RWPE1 (cell line): ENCODE results near the gene MELK.

Experiments used
- CTCF ChIA-PET: fragments of 350-600 bp; sonication (Branson Sonifier 250); formaldehyde crosslinking; extraction: SDS; loops from one replicate; lab custom pipeline; 2021; lab: Yijun Ruan, JAX
- POLR2A ChIA-PET: fragments of 400-600 bp; formaldehyde crosslinking; extraction: SDS; loops from one replicate; lab custom pipeline; 2020; ENCODE audit warnings: antibody characterized with exemption; ENCODE audit not compliant: low non-redundant PET; lab: Yijun Ruan, JAX
- DNase-seq: peaks from one replicate; pipeline ENCODE4 v3.0.0; 2012; ENCODE audit warnings: low spot score
- H3K27ac ChIP-seq: fragments of 450-650 bp; 2 replicates; pipeline ENCODE4 v1.5.1; 2017
- TF ChIP-seq, protein P1 (sequence below): fragments of 450-650 bp; conservative IDR thresholded peaks from 2 replicates; pipeline ENCODE4 v1.5.1; 2017; ENCODE audit warnings: low read depth, mild to moderate bottlenecking

The MELK gene

DNA sequence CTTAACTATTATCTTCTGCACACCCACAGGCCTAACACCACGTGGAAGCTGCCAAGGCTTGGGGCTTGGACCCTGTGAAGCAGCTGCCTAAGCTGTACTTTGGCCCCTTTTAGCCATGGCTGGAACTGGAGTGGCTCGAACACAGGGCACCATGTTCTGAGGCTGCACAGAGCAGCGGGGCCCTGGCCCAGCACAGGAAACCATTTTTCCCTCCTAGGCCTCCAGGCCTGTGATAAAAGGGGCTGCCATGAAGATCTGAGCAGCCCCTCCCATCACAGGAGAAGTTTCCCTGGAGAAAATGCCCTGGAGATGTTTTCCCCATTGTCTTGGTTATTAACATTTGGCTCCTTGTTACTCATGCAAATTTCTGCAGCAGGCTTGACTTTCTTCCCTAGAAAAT lies 126.3 kb downstream of the MELK start:
- POLR2A ChIA-PET = no interaction called here
- CTCF ChIA-PET = no interaction called here
- no peak for DNase-seq
- H3K27ac ChIP-seq = no peak overlapping the region
- TF ChIP-seq, protein P1, sequence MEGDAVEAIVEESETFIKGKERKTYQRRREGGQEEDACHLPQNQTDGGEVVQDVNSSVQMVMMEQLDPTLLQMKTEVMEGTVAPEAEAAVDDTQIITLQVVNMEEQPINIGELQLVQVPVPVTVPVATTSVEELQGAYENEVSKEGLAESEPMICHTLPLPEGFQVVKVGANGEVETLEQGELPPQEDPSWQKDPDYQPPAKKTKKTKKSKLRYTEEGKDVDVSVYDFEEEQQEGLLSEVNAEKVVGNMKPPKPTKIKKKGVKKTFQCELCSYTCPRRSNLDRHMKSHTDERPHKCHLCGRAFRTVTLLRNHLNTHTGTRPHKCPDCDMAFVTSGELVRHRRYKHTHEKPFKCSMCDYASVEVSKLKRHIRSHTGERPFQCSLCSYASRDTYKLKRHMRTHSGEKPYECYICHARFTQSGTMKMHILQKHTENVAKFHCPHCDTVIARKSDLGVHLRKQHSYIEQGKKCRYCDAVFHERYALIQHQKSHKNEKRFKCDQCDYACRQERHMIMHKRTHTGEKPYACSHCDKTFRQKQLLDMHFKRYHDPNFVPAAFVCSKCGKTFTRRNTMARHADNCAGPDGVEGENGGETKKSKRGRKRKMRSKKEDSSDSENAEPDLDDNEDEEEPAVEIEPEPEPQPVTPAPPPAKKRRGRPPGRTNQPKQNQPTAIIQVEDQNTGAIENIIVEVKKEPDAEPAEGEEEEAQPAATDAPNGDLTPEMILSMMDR = no peak

DNA sequence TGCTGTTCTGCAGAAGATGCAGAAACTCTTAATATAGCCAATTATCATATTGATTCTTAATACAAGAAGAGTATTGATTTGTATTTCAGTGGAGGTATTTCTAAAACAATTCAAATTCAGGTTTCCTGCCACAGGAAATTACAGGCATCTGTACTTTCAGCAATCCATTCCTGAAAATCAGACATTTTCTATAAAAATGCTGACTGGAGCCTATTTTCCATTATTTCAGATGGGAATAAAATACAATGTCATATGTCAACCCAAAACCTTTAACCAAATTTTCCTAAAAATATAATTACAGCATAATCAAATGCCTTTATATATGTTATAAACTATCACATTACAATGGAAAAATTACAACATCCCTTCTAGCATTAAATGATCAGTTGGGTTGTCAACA lies 131.5 kb downstream of the MELK start:
- ChIA-PET POLR2A (no interaction called here), CTCF (interaction anchor here (0.8 kb wide), 1 partner anchor 50 kb away, joined by 3 read pairs; no protein-coding TSS in a partner anchor)
- TF ChIP-seq, protein P1 = no peak

DNA sequence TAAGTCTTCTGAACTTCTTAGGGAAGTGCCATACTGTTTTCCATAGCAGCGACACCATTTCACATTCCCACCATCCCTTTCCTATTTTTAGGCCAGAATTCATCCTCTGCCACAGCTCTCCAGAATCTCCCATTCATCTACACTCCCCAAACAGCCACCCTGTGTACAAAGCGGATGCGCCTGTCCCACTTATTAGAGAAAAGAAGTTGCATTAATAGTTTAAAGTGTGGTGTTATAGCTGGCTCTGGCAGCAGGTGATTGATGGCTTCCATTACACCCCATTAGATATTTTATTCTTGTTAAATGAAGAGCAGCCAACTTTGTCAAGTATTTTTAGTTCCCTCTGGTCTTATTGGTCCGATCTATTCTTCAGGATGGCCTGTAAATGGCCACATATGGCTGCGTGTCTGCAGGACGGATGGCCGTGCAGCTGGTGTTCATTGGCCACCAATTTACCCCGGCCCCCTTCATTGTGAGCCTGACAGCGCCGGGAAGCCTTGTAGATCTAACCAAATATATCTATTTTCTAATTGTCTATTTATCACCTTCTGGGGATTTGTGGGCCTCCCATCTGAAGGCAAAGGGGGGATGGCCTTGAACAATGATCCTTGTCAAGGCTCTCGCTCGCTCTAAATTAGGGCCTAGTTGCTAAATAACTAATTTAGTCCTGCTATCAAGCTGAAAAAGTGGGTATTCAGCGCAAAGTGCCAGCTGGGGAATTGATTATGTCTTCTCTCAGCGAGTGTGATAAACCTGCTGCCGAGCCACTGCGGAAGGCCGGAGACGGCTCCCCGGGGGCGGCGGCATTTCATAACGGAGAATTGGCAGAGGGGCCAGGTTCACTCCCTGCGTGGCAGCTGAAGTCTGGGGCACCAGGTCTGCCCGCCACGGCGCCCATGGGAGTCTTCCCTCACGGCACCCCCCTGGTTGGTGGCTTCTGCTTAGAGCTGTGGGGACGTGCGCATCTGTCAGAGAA lies 141.1 kb downstream of the MELK start:
- TF ChIP-seq, protein P1 = no peak
- H3K27ac ChIP-seq = no peak overlapping the region
- DNase-seq = no peak
- CTCF ChIA-PET = no interaction called here
- POLR2A ChIA-PET = no interaction called here

More for the DNA sequence above, 131.5 kb downstream of the MELK start:
- no peak for DNase-seq
- no peak overlapping the region for H3K27ac ChIP-seq

DNA sequence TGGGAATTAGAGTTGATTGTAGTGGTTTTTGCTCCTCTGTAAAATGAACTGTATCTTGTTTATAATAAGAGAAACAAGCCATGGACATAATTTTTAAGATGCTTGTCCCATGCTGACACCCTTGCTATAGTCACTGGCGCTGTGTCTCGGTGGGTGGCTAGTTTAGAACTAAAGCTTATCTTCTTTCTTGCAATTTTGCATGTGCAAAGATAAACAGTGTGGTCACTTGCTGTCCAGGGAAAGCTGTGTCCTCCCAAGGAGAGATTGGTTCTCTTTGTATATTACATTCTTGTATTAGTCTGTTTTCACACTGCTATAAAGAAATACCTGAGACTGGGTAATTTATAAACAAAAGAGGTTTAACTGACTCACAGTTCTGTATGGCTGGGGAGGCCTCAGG lies 143.8 kb downstream of the MELK start:
- TF ChIP-seq, protein P1 = no peak
- POLR2A ChIA-PET = no interaction called here
- no peak for DNase-seq
- H3K27ac ChIP-seq = no peak overlapping the region
- CTCF ChIA-PET = interaction anchor here (0.7 to 1.6 kb wide), 2 partner anchors 12 to 1308 kb away, joined by 3 to 4 read pairs; no protein-coding TSS in a partner anchor

DNA sequence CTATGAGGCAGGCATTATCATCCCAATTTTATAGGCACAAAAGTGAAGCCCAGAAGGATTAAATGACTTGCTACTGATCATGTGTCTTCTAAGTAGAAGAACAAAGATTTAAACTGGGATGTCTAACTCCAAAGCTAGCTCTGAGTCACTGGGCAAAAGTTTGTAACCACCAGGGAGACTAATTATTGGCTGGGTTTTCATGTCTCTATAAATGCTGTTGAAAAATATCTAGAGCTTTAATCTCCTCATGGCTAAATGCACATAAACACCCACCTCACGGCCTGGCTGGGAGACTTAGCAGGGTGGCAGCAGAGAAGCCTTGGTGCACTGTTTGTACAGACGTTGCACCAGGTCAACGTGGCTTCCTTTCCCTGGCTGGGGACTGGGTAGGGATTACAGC lies 144.6 kb downstream of the MELK start:
- ChIA-PET POLR2A (no interaction called here), CTCF (interaction anchor here (1.6 kb wide), 1 partner anchor 11 kb away, joined by 3 read pairs; no protein-coding TSS in a partner anchor)
- TF ChIP-seq, protein P1 = no peak
- DNase-seq = no peak
- no peak overlapping the region for H3K27ac ChIP-seq

DNA sequence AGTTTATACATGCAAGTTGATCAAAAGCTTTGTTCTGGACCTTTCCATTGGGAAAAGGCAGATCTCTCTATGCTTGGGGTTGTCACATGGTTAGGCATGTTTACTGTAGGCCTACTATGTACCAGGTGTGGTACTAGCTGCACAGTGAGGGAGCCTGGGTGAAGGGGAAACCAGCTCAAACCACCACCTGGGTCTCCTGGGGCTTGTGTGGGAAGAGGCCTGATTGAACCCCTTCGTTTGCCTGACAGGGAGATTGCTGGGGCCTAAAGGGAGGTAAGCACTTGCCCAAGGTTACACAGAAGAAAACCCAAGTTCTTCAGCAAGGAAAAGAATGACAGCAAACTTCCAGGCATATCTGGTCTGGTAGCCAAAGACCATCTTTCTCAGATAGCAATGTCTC lies 145.9 kb downstream of the MELK start:
- TF ChIP-seq, protein P1 = no peak
- POLR2A ChIA-PET = no interaction called here
- CTCF ChIA-PET = no interaction called here

More for the DNA sequence above, 145.9 kb downstream of the MELK start:
- no peak overlapping the region for H3K27ac ChIP-seq
- no peak for DNase-seq
